Cardiac septum (tissue), 1 donor: Measurements from ENCODE around the gene PPP1R14C. TPM values are rescaled to one million over a fixed set of nuclear protein-coding genes. Genes with fewer than 3 reads are reported as not detected.
A peak's percentile ranks its signal among the peaks of the same experiment; 100 is the strongest.

Experiments used
- DNase-seq: peaks from one replicate; pipeline ENCODE4 v3.0.0-alpha.2; 2020; ENCODE audit warnings: low spot score
- intact Hi-C: fragments of 100-400 bp; cut with DNase I; formaldehyde crosslinking; loops from one replicate; pipeline ENCODE4 v1.14.0; 2022
- long read RNA-seq: library from polyadenylated mRNA; unstranded; transcript quantifications from one replicate; pipeline ENCODE4 v2.0.0, GENCODE V29; 2021
- total RNA-seq: library from RNA; stranded (reverse); fragmentation: NEBNext Ultra II Directional; extraction: Animal tissue kit (Norgen Biotek cat#: 25700); gene quantifications from one replicate; pipeline ENCODE4 v1.2.1, GENCODE V29; 2021
- donor health status: DM: no; HTN: no; CAD: no.

The PPP1R14C gene
- total RNA-seq = 91.5 TPM
- long read RNA-seq, transcript PPP1R14C-201 (4 exons, 2,152 nt) = major isoform, 214 of 230 reads
- long read RNA-seq, partial matches to known transcripts = 10 of 230 reads
- long read RNA-seq, other reads (novel, unspliced or antisense) = 6 of 230 reads

- no peak for DNase-seq
- intact Hi-C loops = loop anchor here (2.0 to 5.0 kb wide), 4 partner anchors 34 to 184 kb away; no protein-coding TSS in a partner anchor
Measured at GRCh38 chr6:150142670-150143515, at the start of gene PPP1R14C. Gene PPP1R14C (plus strand): TSS chr6:150143044. CDS start chr6:150143193, 149 bp downstream.

GRCh38 chr6:150093397-150093796 lies 49.4 kb upstream of the PPP1R14C start:
- no peak for DNase-seq
- intact Hi-C loops = no loop called here

- intact Hi-C loops = no loop called here
- DNase-seq = peak; percentile 58
Measured at GRCh38 chr6:150098155-150098554, 44.7 kb upstream of the PPP1R14C start.

- intact Hi-C loops = no loop called here
- DNase-seq = no peak
Measured at GRCh38 chr6:150099546-150099945, 43.3 kb upstream of the PPP1R14C start.

- intact Hi-C loops = no loop called here
- no peak for DNase-seq
Measured at GRCh38 chr6:150099953-150100352, 42.9 kb upstream of the PPP1R14C start.

GRCh38 chr6:150100745-150101144 lies 42.1 kb upstream of the PPP1R14C start:
- intact Hi-C loops = no loop called here
- DNase-seq = no peak

- no peak for DNase-seq
- intact Hi-C loops = no loop called here
Measured at GRCh38 chr6:150102750-150103270, 40.0 kb upstream of the PPP1R14C start.

- intact Hi-C loops = no loop called here
- DNase-seq = no peak
Measured at GRCh38 chr6:150112233-150112632, 30.6 kb upstream of the PPP1R14C start.

GRCh38 chr6:150115769-150116168 lies 27.1 kb upstream of the PPP1R14C start:
- intact Hi-C loops = no loop called here
- no peak for DNase-seq

- intact Hi-C loops = no loop called here
- peak; percentile 38 for DNase-seq
Measured at GRCh38 chr6:150116200-150116800, 26.5 kb upstream of the PPP1R14C start.

GRCh38 chr6:150118203-150118602 lies 24.6 kb upstream of the PPP1R14C start:
- DNase-seq = no peak
- intact Hi-C loops = no loop called here

GRCh38 chr6:150118627-150119026 lies 24.2 kb upstream of the PPP1R14C start:
- intact Hi-C loops = no loop called here
- no peak for DNase-seq

GRCh38 chr6:150119173-150119572 lies 23.7 kb upstream of the PPP1R14C start:
- intact Hi-C loops = no loop called here
- no peak for DNase-seq

- intact Hi-C loops = no loop called here
- no peak for DNase-seq
Measured at GRCh38 chr6:150123645-150124044, 19.2 kb upstream of the PPP1R14C start.

- no peak for DNase-seq
- intact Hi-C loops = no loop called here
Measured at GRCh38 chr6:150124235-150124634, 18.6 kb upstream of the PPP1R14C start.

- intact Hi-C loops = no loop called here
- DNase-seq = no peak
Measured at GRCh38 chr6:150126641-150127291, 16.1 kb upstream of the PPP1R14C start.

- intact Hi-C loops = no loop called here
- DNase-seq = no peak
Measured at GRCh38 chr6:150128425-150128824, 14.4 kb upstream of the PPP1R14C start.

- DNase-seq = no peak
- intact Hi-C loops = no loop called here
Measured at GRCh38 chr6:150129616-150130505, 13.0 kb upstream of the PPP1R14C start.

GRCh38 chr6:150133686-150134085 lies 9.2 kb upstream of the PPP1R14C start:
- DNase-seq = no peak
- intact Hi-C loops = no loop called here
